ENCODE results near the gene SEPHS2.

The SEPHS2 gene

DNA sequence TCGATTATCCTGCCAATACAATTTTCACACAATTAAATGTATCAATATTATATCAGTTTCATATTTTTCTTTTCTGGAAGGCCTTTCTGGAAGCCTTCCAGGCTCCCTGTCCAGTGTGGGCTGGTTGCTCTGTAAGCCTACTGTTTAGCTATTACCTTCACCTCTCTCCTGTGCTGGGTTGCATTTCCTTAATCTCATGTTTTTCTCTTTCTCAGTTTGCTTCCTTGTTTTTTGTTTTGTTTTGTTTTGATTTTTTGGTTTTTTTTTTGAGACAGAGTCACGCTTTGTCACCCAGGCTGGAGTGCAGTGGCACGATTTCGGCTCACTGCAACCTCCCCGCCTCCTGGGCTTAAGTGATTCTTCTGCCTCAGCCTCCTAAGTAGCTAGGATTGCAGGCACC lies 6.8 kb downstream of the SEPHS2 start:
- no peak for DNase-seq (ENCODE audit: low read depth, low spot score)
- H3K27me3 ChIP-seq (ENCODE audit: insufficient read depth, insufficient read length): no peaks in the 10 kb centered on the region
- no peak overlapping the region for H3K4me3 ChIP-seq (ENCODE audit: insufficient read length, low read depth)
- no peaks in the 10 kb centered on the region for H3K4me1 ChIP-seq (ENCODE audit: insufficient read depth, insufficient read length)
- H3K9me3 ChIP-seq (ENCODE audit: insufficient read depth, low read length): no peaks in the 10 kb centered on the region; the same call in 1 of the 2 replicates
- H3K36me3 ChIP-seq (ENCODE audit: insufficient read depth, insufficient read length, low read length): peaks cover 9% of the 10 kb centered on the region
- no peak overlapping the region for H3K9ac ChIP-seq (ENCODE audit: insufficient read length, low read depth)
- TF ChIP-seq SUZ12 (IDR thresholded peaks at IDR 0.05; ENCODE audit: extremely low read depth, insufficient read depth, insufficient read length) (no peak), ZNF274 (IDR thresholded peaks at IDR 0.05; ENCODE audit: low read depth, low read length) (no peak), YY1 (IDR thresholded peaks at IDR 0.05; ENCODE audit: insufficient read depth, insufficient read length) (no peak)

- Histone ChIP-seq H3K4me3 (ENCODE audit: insufficient read length, low read depth) (no peak overlapping the region), H3K9me3 (ENCODE audit: insufficient read depth, low read length) (no peaks in the 10 kb centered on the region), H3K9ac (ENCODE audit: insufficient read length, low read depth) (no peak overlapping the region), H3K36me3 (ENCODE audit: insufficient read depth, insufficient read length, low read length) (no peaks in the 10 kb centered on the region), H3K27me3 (ENCODE audit: insufficient read depth, insufficient read length) (no peaks in the 10 kb centered on the region), H3K4me1 (ENCODE audit: insufficient read depth, insufficient read length) (no peaks in the 10 kb centered on the region)
- no peak for DNase-seq (ENCODE audit: low read depth, low spot score)
- TF ChIP-seq ZNF274 (IDR thresholded peaks at IDR 0.05; ENCODE audit: low read depth, low read length): no peak
These were observed 8.1 kb downstream of the SEPHS2 start for GRCh38 chr16:30437511-30438046.

DNA sequence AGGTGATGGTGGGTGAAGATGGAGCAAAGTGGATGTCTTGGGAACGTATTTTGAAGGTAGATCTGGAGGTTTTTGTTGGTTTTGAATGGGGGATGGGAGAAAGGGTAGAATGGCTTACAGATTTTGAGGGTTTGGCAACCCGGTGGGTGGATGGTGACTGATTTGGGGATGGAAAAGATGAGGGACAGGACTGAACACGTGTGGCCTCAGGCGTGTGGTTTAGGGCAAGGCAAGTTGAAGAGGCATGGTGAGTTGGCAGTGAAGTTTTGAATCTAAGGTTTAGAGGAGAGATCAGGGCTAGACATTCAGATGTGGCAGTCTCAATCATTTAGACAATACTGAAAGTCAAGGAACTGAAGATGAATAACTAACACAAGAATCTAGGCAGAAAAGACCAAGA lies 10.8 kb downstream of the SEPHS2 start:
- H3K36me3 ChIP-seq (ENCODE audit: insufficient read depth, insufficient read length, low read length): no peaks in the 10 kb centered on the region
- no peaks in the 10 kb centered on the region for H3K27me3 ChIP-seq (ENCODE audit: insufficient read depth, insufficient read length)
- no peaks in the 10 kb centered on the region for H3K9me3 ChIP-seq (ENCODE audit: insufficient read depth, low read length)
- H3K4me3 ChIP-seq (ENCODE audit: insufficient read length, low read depth): no peak overlapping the region
- TF ChIP-seq ZNF274 (IDR thresholded peaks at IDR 0.05; ENCODE audit: low read depth, low read length) (no peak), YY1 (IDR thresholded peaks at IDR 0.05; ENCODE audit: insufficient read depth, insufficient read length) (no peak), SUZ12 (IDR thresholded peaks at IDR 0.05; ENCODE audit: extremely low read depth, insufficient read depth, insufficient read length) (no peak)
- no peaks in the 10 kb centered on the region for H3K4me1 ChIP-seq (ENCODE audit: insufficient read depth, insufficient read length)
- no peak overlapping the region for H3K9ac ChIP-seq (ENCODE audit: insufficient read length, low read depth)
- DNase-seq (ENCODE audit: low read depth, low spot score): no peak

DNA sequence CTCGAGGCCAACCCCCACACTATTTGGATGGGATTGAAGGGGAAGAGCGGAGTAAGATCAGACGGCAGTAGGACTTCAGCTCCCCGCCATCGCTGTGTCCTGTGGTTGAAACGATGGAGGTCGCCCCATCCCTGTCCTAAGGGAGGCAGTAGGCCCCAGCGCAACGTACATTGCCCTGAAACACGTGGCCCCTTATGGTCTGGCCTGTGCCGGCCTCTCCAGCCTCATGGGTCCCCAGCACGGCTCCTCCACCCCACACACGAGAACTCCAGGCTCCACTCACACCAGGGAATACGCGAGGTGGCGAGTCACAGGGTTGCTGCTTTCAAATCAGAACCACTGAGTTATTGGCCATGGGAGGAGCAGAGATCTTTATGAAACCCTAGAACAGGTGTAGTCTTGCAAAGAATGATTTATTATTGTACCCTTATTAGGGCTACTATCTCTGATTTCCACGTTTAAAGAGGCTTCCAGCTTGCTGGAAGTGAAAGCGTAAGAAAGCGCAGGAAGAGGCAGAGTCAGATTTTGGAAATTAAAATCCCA lies 15.2 kb downstream of the SEPHS2 start:
- peak overlapping the region; percentile 0 for H3K4me3 ChIP-seq (ENCODE audit: insufficient read length, low read depth)
- TF ChIP-seq SUZ12 (IDR thresholded peaks at IDR 0.05; ENCODE audit: extremely low read depth, insufficient read depth, insufficient read length): no peak
- no peak for TF ChIP-seq ZNF274 (IDR thresholded peaks at IDR 0.05; ENCODE audit: low read depth, low read length)
- TF ChIP-seq YY1 (IDR thresholded peaks at IDR 0.05; ENCODE audit: insufficient read depth, insufficient read length): no peak
- no peak overlapping the region for H3K9ac ChIP-seq (ENCODE audit: insufficient read length, low read depth)
- no peaks in the 10 kb centered on the region for H3K9me3 ChIP-seq (ENCODE audit: insufficient read depth, low read length)
- H3K36me3 ChIP-seq (ENCODE audit: insufficient read depth, insufficient read length, low read length): peaks cover 17% of the 10 kb centered on the region
- H3K4me1 ChIP-seq (ENCODE audit: insufficient read depth, insufficient read length): peaks cover 2% of the 10 kb centered on the region
- no peaks in the 10 kb centered on the region for H3K27me3 ChIP-seq (ENCODE audit: insufficient read depth, insufficient read length)
- DNase-seq (ENCODE audit: low read depth, low spot score): no peak

DNA sequence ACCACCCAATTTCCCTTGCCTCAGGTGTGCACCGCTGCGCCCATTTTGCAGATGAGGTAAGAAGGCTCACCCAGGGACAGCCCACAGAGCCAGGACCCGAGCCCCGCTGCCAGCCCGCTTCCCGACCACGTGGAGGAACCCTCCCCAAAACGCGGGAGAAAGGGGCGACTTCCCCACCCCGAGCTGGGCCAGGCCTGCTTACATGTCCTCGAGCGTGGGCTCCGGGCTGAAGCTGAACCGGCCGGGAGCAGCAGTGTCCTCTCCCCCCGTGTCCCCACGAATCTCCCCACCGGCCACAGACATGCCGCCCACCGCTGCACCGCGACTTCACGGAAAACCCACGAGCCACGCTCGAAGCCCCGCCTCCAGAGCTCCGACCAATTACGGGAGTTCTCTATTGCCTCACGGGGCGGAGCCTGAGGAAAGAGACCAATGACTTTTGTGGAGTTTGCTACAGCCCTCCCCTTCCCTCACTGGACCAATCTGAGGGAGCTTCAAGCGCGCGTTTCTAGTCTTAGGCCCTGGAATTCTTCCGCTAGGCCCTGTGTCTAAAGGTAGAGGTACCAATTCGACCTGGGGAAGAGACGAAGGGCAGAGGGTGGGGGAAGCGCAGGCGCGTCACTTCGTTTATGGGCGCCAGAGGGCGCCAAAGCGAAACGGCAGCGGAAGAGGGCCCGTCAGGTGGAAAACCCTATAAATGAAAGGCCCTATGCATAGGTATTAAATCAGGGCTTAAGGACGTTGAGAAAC lies 15.8 kb downstream of the SEPHS2 start, which contains the start of gene DCTPP1:
TSS of gene DCTPP1 (minus strand) at position 353 of the 750 bp plus-strand sequence. CDS start at position 303, 50 bp downstream.
- peaks cover 2% of the 10 kb centered on the region for H3K4me1 ChIP-seq (ENCODE audit: insufficient read depth, insufficient read length)
- H3K36me3 ChIP-seq (ENCODE audit: insufficient read depth, insufficient read length, low read length): peaks cover 21% of the 10 kb centered on the region
- no peak for TF ChIP-seq ZNF274 (IDR thresholded peaks at IDR 0.05; ENCODE audit: low read depth, low read length)
- no peaks in the 10 kb centered on the region for H3K27me3 ChIP-seq (ENCODE audit: insufficient read depth, insufficient read length)
- peak within 1 kb of the TSS; percentile 98 for H3K4me3 ChIP-seq (ENCODE audit: insufficient read length, low read depth)
- H3K9me3 ChIP-seq (ENCODE audit: insufficient read depth, low read length): no peaks in the 10 kb centered on the region
- peak; percentile 98 for DNase-seq (ENCODE audit: low read depth, low spot score)
- peak within 1 kb of the TSS; percentile 92 for H3K9ac ChIP-seq (ENCODE audit: insufficient read length, low read depth)

DNA sequence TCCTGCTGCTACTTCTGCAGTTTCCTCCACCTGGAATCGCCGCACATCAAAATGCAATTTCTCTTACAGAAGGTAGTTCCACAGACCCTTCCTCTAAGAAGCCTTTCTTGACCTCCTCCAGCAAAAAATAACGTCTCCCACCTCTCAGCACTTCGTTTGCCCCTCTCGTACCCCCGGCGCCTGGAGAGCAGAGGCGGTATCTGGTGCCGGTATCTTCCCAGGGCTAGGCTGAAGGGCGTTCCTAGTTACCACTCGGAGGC lies 16.3 kb downstream of the SEPHS2 start:
- Histone ChIP-seq H3K4me3 (ENCODE audit: insufficient read length, low read depth) (peak overlapping the region; percentile 98), H3K36me3 (ENCODE audit: insufficient read depth, insufficient read length, low read length) (peaks cover 26% of the 10 kb centered on the region), H3K4me1 (ENCODE audit: insufficient read depth, insufficient read length) (peaks cover 2% of the 10 kb centered on the region), H3K9ac (ENCODE audit: insufficient read length, low read depth) (peak overlapping the region; percentile 92), H3K9me3 (ENCODE audit: insufficient read depth, low read length) (no peaks in the 10 kb centered on the region), H3K27me3 (ENCODE audit: insufficient read depth, insufficient read length) (no peaks in the 10 kb centered on the region)
- DNase-seq (ENCODE audit: low read depth, low spot score): no peak
- TF ChIP-seq YY1 (IDR thresholded peaks at IDR 0.05; ENCODE audit: insufficient read depth, insufficient read length): no peak
- no peak for TF ChIP-seq ZNF274 (IDR thresholded peaks at IDR 0.05; ENCODE audit: low read depth, low read length)
- TF ChIP-seq SUZ12 (IDR thresholded peaks at IDR 0.05; ENCODE audit: extremely low read depth, insufficient read depth, insufficient read length): no peak

GRCh38 chr16:30428055-30428454 lies 17.6 kb downstream of the SEPHS2 start:
- H3K36me3 ChIP-seq (ENCODE audit: insufficient read depth, insufficient read length, low read length): peaks cover 38% of the 10 kb centered on the region
- no peak for DNase-seq (ENCODE audit: low read depth, low spot score)
- H3K9ac ChIP-seq (ENCODE audit: insufficient read length, low read depth): no peak overlapping the region
- no peak overlapping the region for H3K4me3 ChIP-seq (ENCODE audit: insufficient read length, low read depth)
- H3K27me3 ChIP-seq (ENCODE audit: insufficient read depth, insufficient read length): no peaks in the 10 kb centered on the region
- H3K4me1 ChIP-seq (ENCODE audit: insufficient read depth, insufficient read length): peaks cover 2% of the 10 kb centered on the region
- H3K9me3 ChIP-seq (ENCODE audit: insufficient read depth, low read length): no peaks in the 10 kb centered on the region
- TF ChIP-seq YY1 (IDR thresholded peaks at IDR 0.05; ENCODE audit: insufficient read depth, insufficient read length): no peak
- no peak for TF ChIP-seq ZNF274 (IDR thresholded peaks at IDR 0.05; ENCODE audit: low read depth, low read length)
- no peak for TF ChIP-seq SUZ12 (IDR thresholded peaks at IDR 0.05; ENCODE audit: extremely low read depth, insufficient read depth, insufficient read length)

All from NT2/D1 (cell line).